Mesenchymal stem cell (in vitro differentiated cells and primary cell): ENCODE data around the gene BRIP1.
A peak's percentile ranks its signal among the peaks of the same experiment; 100 is the strongest.

Experiments
- DNase-seq: peaks from one replicate; pipeline ENCODE4 v3.0.0-alpha.2; 2013
- H2AFZ ChIP-seq: one replicate; pipeline ENCODE4 v1.6.1; 2013; ENCODE audit warnings: low read depth, mild to moderate bottlenecking, control low read depth, inconsistent platforms, low read length, moderate library complexity
- H2AK5ac ChIP-seq: 2 replicates; pipeline ENCODE4 v1.6.1; 2013; ENCODE audit warnings: low read length, moderate library complexity, mild to moderate bottlenecking, inconsistent platforms; ENCODE audit not compliant: severe bottlenecking
- H2BK120ac ChIP-seq: one replicate; pipeline ENCODE4 v1.6.1; 2013; ENCODE audit warnings: low read depth, mild to moderate bottlenecking, inconsistent platforms, low read length, moderate library complexity
- H2BK12ac ChIP-seq, 2 experiments: one replicate each; pipeline ENCODE4 v1.6.1; 2013; ENCODE audit warnings: inconsistent platforms in 2 of 2, low read length in 2 of 2, mild to moderate bottlenecking in 2 of 2, moderate library complexity in 2 of 2, control low read depth in 1 of 2
- H2BK15ac ChIP-seq: one replicate; pipeline ENCODE4 v1.6.1; 2013; ENCODE audit warnings: mild to moderate bottlenecking, low read depth, inconsistent platforms; ENCODE audit not compliant: poor library complexity, severe bottlenecking
- H2BK5ac ChIP-seq: 2 replicates; pipeline ENCODE4 v1.6.1; 2013; ENCODE audit warnings: low read depth, mild to moderate bottlenecking, low read length, control low read depth, inconsistent platforms; ENCODE audit not compliant: poor library complexity, severe bottlenecking
- H3K14ac ChIP-seq, 2 experiments: one replicate each; pipeline ENCODE4 v1.6.1; 2013; ENCODE audit warnings: inconsistent platforms in 2 of 2, low read length in 2 of 2, control low read depth in 1 of 2, mild to moderate bottlenecking in 1 of 2, moderate library complexity in 1 of 2
- H3K18ac ChIP-seq, 2 experiments: one replicate each; pipeline ENCODE4 v1.6.1; 2013; ENCODE audit warnings: inconsistent platforms in 2 of 2, low read length in 2 of 2, control low read depth in 1 of 2, low read depth in 1 of 2, mild to moderate bottlenecking in 1 of 2
- H3K23ac ChIP-seq, 2 experiments: one replicate each; pipeline ENCODE4 v1.6.1; 2013; ENCODE audit warnings: inconsistent platforms in 2 of 2, low read length in 2 of 2, mild to moderate bottlenecking in 2 of 2, moderate library complexity in 2 of 2, control low read depth in 1 of 2
- H3K27ac ChIP-seq: 2 replicates; pipeline ENCODE4 v1.5.1; 2013; ENCODE audit warnings: mild to moderate bottlenecking, moderate library complexity, low read length, control low read depth, inconsistent platforms; ENCODE audit not compliant: poor library complexity, severe bottlenecking
- H3K27me3 ChIP-seq, 2 experiments: 2 replicates each; pipeline versions ENCODE4 v1.6.1 to v1.7.0; 2013; ENCODE audit warnings: low read length in 2 of 2, mild to moderate bottlenecking in 2 of 2, moderate library complexity in 2 of 2, control low read depth in 1 of 2, inconsistent platforms in 1 of 2; ENCODE audit not compliant: control insufficient read depth in 1 of 2, insufficient read depth in 1 of 2
- H3K36me3 ChIP-seq, 2 experiments: 2 replicates each; pipeline versions ENCODE4 v1.6.1 to v1.7.0; 2013; ENCODE audit warnings: low read length in 2 of 2, control low read depth in 1 of 2, inconsistent platforms in 1 of 2, low read depth in 1 of 2, mild to moderate bottlenecking in 1 of 2; ENCODE audit not compliant: insufficient read depth in 2 of 2, control insufficient read depth in 1 of 2
- H3K4ac ChIP-seq, 2 experiments: one replicate each; pipeline ENCODE4 v1.6.1; 2013; ENCODE audit warnings: inconsistent platforms in 2 of 2, low read length in 2 of 2, mild to moderate bottlenecking in 2 of 2, moderate library complexity in 2 of 2, control low read depth in 1 of 2, low read depth in 1 of 2
- H3K4me1 ChIP-seq: 2 replicates; pipeline ENCODE4 v1.6.1; 2013; ENCODE audit warnings: low read depth, low read length, control low read depth; ENCODE audit not compliant: control insufficient read depth, insufficient read depth
- H3K4me2 ChIP-seq: 2 replicates; pipeline ENCODE4 v1.6.1; 2013; ENCODE audit warnings: low read length, mild to moderate bottlenecking, inconsistent platforms; ENCODE audit not compliant: poor library complexity, severe bottlenecking
- H3K4me3 ChIP-seq, 2 experiments: 2 replicates each; pipeline versions ENCODE4 v1.5.1 to v1.7.0; 2013; ENCODE audit warnings: low read length in 2 of 2, mild to moderate bottlenecking in 2 of 2, control low read depth in 1 of 2, low read depth in 1 of 2; ENCODE audit not compliant: insufficient read depth in 1 of 2
- H3K79me1 ChIP-seq: replicated peaks from 2 replicates; pipeline ENCODE4 v1.6.1; 2013; ENCODE audit warnings: mild to moderate bottlenecking, control low read depth, low read length, inconsistent platforms; ENCODE audit not compliant: poor library complexity, severe bottlenecking
- H3K9ac ChIP-seq: 2 replicates; pipeline ENCODE4 v1.7.0; 2013; ENCODE audit warnings: mild to moderate bottlenecking, low read length, moderate library complexity
- H3K9me3 ChIP-seq: 2 replicates; pipeline ENCODE4 v1.7.0; 2013; ENCODE audit warnings: mild to moderate bottlenecking, low read length; ENCODE audit not compliant: control insufficient read depth
- H4K8ac ChIP-seq: one replicate; pipeline ENCODE4 v1.6.1; 2013; ENCODE audit warnings: inconsistent platforms, mild to moderate bottlenecking, low read length, moderate library complexity
- H4K91ac ChIP-seq: one replicate; pipeline ENCODE4 v1.6.1; 2013; ENCODE audit warnings: mild to moderate bottlenecking, low read length, inconsistent platforms
- WGBS: methylation state at CpG from one replicate; pipeline ENCODE4 v1.1.7; 2013; ENCODE audit warnings: mixed read lengths; 5-methylcytosine and 5-hydroxymethylcytosine counted together

BRIP1 gene

GRCh38 chr17:61806936-61807335, 56.4 kb downstream of the BRIP1 start:
- Histone ChIP-seq H3K36me3 (no peaks in the 10 kb centered on the region), H3K14ac (no peak overlapping the region), H3K79me1 (no peaks in the 10 kb centered on the region), H4K91ac (no peak overlapping the region), H3K4me1 (no peaks in the 10 kb centered on the region), H2AFZ (no peak overlapping the region), H2AK5ac (no peak overlapping the region), H4K8ac (no peak overlapping the region), H3K4me3 (no peak overlapping the region), H3K9ac (no peak overlapping the region), H2BK12ac (no peak overlapping the region), H3K18ac (no peak overlapping the region), H3K27me3 (no peaks in the 10 kb centered on the region), H2BK5ac (no peak overlapping the region), H2BK120ac (no peak overlapping the region), H3K9me3 (no peaks in the 10 kb centered on the region), H3K4me2 (no peak overlapping the region), H2BK15ac (no peak overlapping the region), H3K4ac (no peak overlapping the region), H3K27ac (no peak overlapping the region), H3K23ac (no peak overlapping the region)
- DNase-seq: no peak
- no CpG with 5 or more reads among the region's 1 CpG for WGBS

DNA sequence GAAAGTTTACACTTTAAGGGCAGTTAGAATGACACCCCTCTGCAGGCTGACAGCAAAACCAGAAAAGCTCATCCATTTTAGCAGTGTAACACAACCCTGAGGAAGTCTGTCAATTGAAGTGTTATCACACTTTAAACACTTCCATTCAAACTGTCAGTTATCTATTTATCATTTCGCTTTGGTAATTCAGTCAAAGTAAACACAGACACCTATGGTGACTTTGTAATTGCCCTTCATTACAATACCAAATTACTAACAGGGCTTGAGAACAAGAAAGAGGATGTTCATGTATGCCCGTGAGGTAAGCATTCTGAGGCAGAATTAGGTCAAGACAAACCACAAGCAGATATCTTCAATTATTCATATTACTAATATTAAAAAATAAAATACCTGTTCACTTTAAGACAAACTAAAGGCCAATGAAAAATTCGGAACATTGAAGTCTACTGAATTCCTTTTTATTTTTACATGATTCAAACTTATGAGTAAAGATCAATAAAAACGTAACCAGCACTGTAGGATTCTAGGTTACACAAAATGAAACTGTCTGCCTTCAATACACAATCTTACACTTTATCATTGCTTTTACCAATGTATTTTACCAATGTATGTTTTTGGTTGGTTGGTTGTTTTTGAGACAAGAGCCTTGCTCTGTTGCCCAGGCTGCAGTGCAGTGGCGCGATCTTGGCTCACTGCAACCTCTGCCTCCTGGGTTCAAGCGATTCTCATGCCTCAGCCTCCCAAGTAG, 57.1 kb downstream of the BRIP1 start:
- H3K27ac ChIP-seq: no peak overlapping the region
- H2BK15ac ChIP-seq: no peak overlapping the region
- no peak overlapping the region for H2AK5ac ChIP-seq
- 92% methylated on average over 6 of the region's 7 CpGs for WGBS
- H3K36me3 ChIP-seq: no peaks in the 10 kb centered on the region
- H3K4me3 ChIP-seq: no peak overlapping the region
- H2BK5ac ChIP-seq: no peak overlapping the region
- H3K18ac ChIP-seq: no peak overlapping the region
- H4K91ac ChIP-seq: no peak overlapping the region
- no peak overlapping the region for H2BK120ac ChIP-seq
- no peak overlapping the region for H2AFZ ChIP-seq
- H3K9me3 ChIP-seq: no peaks in the 10 kb centered on the region
- no peak overlapping the region for H3K23ac ChIP-seq
- no peak overlapping the region for H3K14ac ChIP-seq
- H3K27me3 ChIP-seq: no peaks in the 10 kb centered on the region
- no peak overlapping the region for H3K9ac ChIP-seq
- DNase-seq: no peak
- H3K79me1 ChIP-seq: no peaks in the 10 kb centered on the region
- no peak overlapping the region for H3K4ac ChIP-seq
- no peak overlapping the region for H3K4me2 ChIP-seq
- no peaks in the 10 kb centered on the region for H3K4me1 ChIP-seq
- no peak overlapping the region for H2BK12ac ChIP-seq
- H4K8ac ChIP-seq: no peak overlapping the region

GRCh38 chr17:61805399-61805798, 57.9 kb downstream of the BRIP1 start:
- no peaks in the 10 kb centered on the region for H3K79me1 ChIP-seq
- H3K9ac ChIP-seq: no peak overlapping the region
- H2BK15ac ChIP-seq: no peak overlapping the region
- H3K23ac ChIP-seq: no peak overlapping the region
- DNase-seq: peak; percentile 28
- H3K4ac ChIP-seq: no peak overlapping the region
- no peak overlapping the region for H2BK5ac ChIP-seq
- no peaks in the 10 kb centered on the region for H3K9me3 ChIP-seq
- H4K8ac ChIP-seq: no peak overlapping the region
- H3K27me3 ChIP-seq: no peaks in the 10 kb centered on the region
- no peak overlapping the region for H2BK120ac ChIP-seq
- H3K18ac ChIP-seq: no peak overlapping the region
- H3K4me3 ChIP-seq: no peak overlapping the region
- no peak overlapping the region for H2AFZ ChIP-seq
- H3K4me1 ChIP-seq: no peaks in the 10 kb centered on the region
- H3K36me3 ChIP-seq: no peaks in the 10 kb centered on the region
- H4K91ac ChIP-seq: no peak overlapping the region
- H2BK12ac ChIP-seq: no peak overlapping the region
- no peak overlapping the region for H3K14ac ChIP-seq
- no CpG with 5 or more reads among the region's 1 CpG for WGBS
- no peak overlapping the region for H2AK5ac ChIP-seq
- H3K4me2 ChIP-seq: no peak overlapping the region
- no peak overlapping the region for H3K27ac ChIP-seq

DNA sequence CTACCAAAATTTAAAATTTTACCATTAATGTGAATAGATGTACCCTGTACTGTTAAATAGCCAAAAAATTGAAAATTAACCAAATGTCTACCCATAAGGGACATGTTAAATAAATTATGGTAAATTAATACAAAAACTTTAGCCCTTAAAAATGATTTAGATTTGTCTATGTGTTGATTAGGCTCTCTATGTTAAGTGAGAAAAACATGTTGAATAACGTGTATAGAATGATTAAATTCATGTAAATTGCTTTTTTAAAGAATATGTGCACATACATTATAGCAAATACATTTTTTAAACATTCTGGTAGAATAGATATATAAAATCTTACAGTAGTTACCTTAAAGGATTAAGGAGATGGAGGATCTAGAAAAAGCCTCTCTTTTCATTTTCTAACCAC, 59.5 kb downstream of the BRIP1 start:
- Histone ChIP-seq H3K18ac (no peak overlapping the region), H4K91ac (no peak overlapping the region), H3K4me3 (no peak overlapping the region), H3K23ac (no peak overlapping the region), H3K79me1 (no peaks in the 10 kb centered on the region), H3K27ac (no peak overlapping the region), H3K4me1 (no peaks in the 10 kb centered on the region), H3K14ac (no peak overlapping the region), H2AFZ (no peak overlapping the region), H2BK15ac (no peak overlapping the region), H2BK120ac (no peak overlapping the region), H3K27me3 (no peaks in the 10 kb centered on the region), H2BK12ac (no peak overlapping the region), H2AK5ac (no peak overlapping the region), H3K4me2 (no peak overlapping the region), H3K4ac (no peak overlapping the region), H3K9me3 (no peaks in the 10 kb centered on the region), H3K36me3 (no peaks in the 10 kb centered on the region), H4K8ac (no peak overlapping the region), H2BK5ac (no peak overlapping the region), H3K9ac (no peak overlapping the region)
- no peak for DNase-seq
- no CpG with 5 or more reads among the region's 1 CpG for WGBS
